DOHH2 (cell line): ENCODE results near the gene ANXA9.

ENCODE experiments used
- EZH2phosphoT487 ChIP-seq: fragments of 200-600 bp; sonication (generic); IDR thresholded peaks from 2 replicates; pipeline ENCODE4 v1.6.1; 2017; ENCODE audit warnings: borderline replicate concordance, mild to moderate bottlenecking, antibody characterized with exemption, low read length, moderate library complexity, mixed read lengths
- TF ChIP-seq, protein P1 (sequence below): fragments of 200-600 bp; sonication (generic); IDR thresholded peaks from one replicate; pipeline ENCODE4 v1.5.1; 2014; ENCODE audit warnings: antibody characterized with exemption, mild to moderate bottlenecking, low read depth, low read length; ENCODE audit not compliant: poor library complexity, severe bottlenecking

- TF ChIP-seq, protein P1, sequence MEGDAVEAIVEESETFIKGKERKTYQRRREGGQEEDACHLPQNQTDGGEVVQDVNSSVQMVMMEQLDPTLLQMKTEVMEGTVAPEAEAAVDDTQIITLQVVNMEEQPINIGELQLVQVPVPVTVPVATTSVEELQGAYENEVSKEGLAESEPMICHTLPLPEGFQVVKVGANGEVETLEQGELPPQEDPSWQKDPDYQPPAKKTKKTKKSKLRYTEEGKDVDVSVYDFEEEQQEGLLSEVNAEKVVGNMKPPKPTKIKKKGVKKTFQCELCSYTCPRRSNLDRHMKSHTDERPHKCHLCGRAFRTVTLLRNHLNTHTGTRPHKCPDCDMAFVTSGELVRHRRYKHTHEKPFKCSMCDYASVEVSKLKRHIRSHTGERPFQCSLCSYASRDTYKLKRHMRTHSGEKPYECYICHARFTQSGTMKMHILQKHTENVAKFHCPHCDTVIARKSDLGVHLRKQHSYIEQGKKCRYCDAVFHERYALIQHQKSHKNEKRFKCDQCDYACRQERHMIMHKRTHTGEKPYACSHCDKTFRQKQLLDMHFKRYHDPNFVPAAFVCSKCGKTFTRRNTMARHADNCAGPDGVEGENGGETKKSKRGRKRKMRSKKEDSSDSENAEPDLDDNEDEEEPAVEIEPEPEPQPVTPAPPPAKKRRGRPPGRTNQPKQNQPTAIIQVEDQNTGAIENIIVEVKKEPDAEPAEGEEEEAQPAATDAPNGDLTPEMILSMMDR = no peak
- TF ChIP-seq EZH2phosphoT487 = no peak
These were observed 15.2 kb downstream of the ANXA9 start for GRCh38 chr1:150997126-150997872.
